Prostate gland (tissue), 2 donors: ENCODE data around the gene SDS.

ENCODE experiments used
- POLR2AphosphoS5 ChIP-seq: sonication (generic); formaldehyde crosslinking; IDR thresholded peaks from one replicate; pipeline ENCODE4 v1.6.1; 2017; ENCODE audit warnings: antibody characterized with exemption
- TF ChIP-seq, protein P1 (sequence below), 4 experiments: fragments of 200-600 bp in 2 of 4; fragments of 450-650 bp in 2 of 4; sonication (generic) in 2 of 4; IDR thresholded peaks; 1 replicate in 3 of 4; 2 replicates in 1 of 4; pipeline ENCODE4 v1.5.1; 2016 to 2019; ENCODE audit warnings: antibody characterized with exemption in 4 of 4, mild to moderate bottlenecking in 2 of 4, moderate library complexity in 2 of 4

DNA sequence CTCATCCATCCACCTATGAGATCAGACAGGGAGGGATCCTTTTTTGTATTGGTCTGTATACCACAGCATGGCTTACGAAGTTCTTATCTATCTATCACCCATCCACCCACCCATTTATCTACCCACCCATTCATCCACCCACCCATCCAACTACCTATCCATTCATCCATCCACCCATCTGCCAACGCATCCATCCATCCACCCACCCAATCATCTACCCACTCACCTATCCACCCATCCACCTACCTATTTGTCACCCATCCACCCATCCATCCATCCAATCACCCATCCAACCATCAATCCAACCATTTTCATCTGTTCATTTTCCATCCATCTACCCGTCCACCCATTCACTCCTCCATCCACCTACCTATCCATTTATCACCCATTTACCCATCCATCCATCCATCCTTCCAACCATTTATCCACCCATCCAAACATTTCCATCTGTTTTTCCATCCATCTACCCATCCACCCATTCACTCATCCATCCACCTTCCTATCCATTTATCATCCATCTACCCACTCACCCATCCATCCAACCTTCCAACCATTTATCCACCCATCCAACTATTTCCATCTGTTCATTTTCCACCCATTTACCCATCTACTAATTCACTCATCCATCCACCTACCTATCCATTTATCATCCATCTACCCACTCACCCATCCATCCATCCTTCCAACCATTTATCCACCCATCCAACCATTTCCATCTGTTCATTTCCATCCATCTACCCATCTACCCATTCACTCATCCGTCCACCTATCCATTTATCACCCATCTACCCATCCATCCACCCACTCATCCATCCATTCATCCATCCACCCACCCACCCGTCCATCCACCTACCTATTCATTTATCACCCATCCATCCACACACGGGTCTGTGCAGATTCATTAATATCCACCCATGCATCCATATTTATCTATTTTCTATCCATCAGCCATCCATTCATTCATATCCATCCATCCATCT is 13.3 kb downstream of the SDS start:
- TF ChIP-seq, protein P1, sequence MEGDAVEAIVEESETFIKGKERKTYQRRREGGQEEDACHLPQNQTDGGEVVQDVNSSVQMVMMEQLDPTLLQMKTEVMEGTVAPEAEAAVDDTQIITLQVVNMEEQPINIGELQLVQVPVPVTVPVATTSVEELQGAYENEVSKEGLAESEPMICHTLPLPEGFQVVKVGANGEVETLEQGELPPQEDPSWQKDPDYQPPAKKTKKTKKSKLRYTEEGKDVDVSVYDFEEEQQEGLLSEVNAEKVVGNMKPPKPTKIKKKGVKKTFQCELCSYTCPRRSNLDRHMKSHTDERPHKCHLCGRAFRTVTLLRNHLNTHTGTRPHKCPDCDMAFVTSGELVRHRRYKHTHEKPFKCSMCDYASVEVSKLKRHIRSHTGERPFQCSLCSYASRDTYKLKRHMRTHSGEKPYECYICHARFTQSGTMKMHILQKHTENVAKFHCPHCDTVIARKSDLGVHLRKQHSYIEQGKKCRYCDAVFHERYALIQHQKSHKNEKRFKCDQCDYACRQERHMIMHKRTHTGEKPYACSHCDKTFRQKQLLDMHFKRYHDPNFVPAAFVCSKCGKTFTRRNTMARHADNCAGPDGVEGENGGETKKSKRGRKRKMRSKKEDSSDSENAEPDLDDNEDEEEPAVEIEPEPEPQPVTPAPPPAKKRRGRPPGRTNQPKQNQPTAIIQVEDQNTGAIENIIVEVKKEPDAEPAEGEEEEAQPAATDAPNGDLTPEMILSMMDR (IDR thresholded peaks at IDR 0.05), result no peak
- no peak for TF ChIP-seq POLR2AphosphoS5
